PC-3 (cell line): ENCODE results near the gene RBBP8. TPM values are rescaled to one million over a fixed set of nuclear protein-coding genes. Genes with fewer than 3 reads are reported as not detected.

Experiments used
- ATAC-seq: fragments of 200-7000 bp; cut with Tn5 transposase; 2 replicates; pipeline ENCODE4 v1.9.1; 2020; ENCODE audit warnings: mild to moderate bottlenecking, moderate library complexity
- BruUV-seq: library from RNA; stranded (reverse); fragments of 400-500 nt; replicated peaks from 2 replicates; lab custom pipeline; 2021; lab: Mats Ljungman, UMichigan
- CTCF ChIA-PET: fragments of 300-600 bp; sonication (Branson Sonifier 250); formaldehyde crosslinking; loops from one replicate; lab custom pipeline; 2022; ENCODE audit warnings: antibody characterized with exemption; lab: Charles Lee
- POLR2A ChIA-PET: fragments of 300-600 bp; sonication (Branson Sonifier 250); formaldehyde crosslinking; loops from one replicate; lab custom pipeline; 2022; ENCODE audit warnings: antibody characterized with exemption; ENCODE audit not compliant: unreplicated experiment; lab: Charles Lee
- DNase-seq: peaks from one replicate; pipeline ENCODE4 v3.0.0-alpha.2; 2015
- H2AFZ ChIP-seq: fragments of 300-600 bp; sonication (generic); 2 replicates; pipeline ENCODE4 v1.6.0; 2016; ENCODE audit warnings: antibody characterized with exemption, low read length
- H3F3A ChIP-seq: fragments of 300-600 bp; sonication (generic); one replicate; pipeline ENCODE4 v1.6.0; 2017; ENCODE audit warnings: antibody characterized with exemption, low read length, control low read depth, mild to moderate bottlenecking; ENCODE audit not compliant: unreplicated experiment
- H3K27ac ChIP-seq: fragments of 300-600 bp; sonication (generic); 2 replicates; pipeline ENCODE4 v1.5.1; 2016; ENCODE audit warnings: mild to moderate bottlenecking, low read length
- H3K27me3 ChIP-seq: fragments of 300-600 bp; sonication (generic); 2 replicates; pipeline ENCODE4 v1.6.1; 2016; ENCODE audit warnings: low read length, mixed read lengths
- H3K36me3 ChIP-seq: fragments of 300-600 bp; sonication (generic); 2 replicates; pipeline ENCODE4 v1.6.1; 2016; ENCODE audit warnings: low read depth, mixed run types, low read length, mixed read lengths
- H3K4me1 ChIP-seq: fragments of 300-600 bp; sonication (generic); 2 replicates; pipeline ENCODE4 v1.5.1; 2016; ENCODE audit warnings: low read length; ENCODE audit not compliant: insufficient read depth
- H3K4me2 ChIP-seq: fragments of 300-600 bp; sonication (generic); 2 replicates; pipeline ENCODE4 v1.6.0; 2016; ENCODE audit warnings: low read length
- H3K4me3 ChIP-seq: fragments of 300-600 bp; sonication (generic); 2 replicates; pipeline ENCODE4 v1.5.1; 2016; ENCODE audit warnings: mild to moderate bottlenecking, low read length, mixed read lengths
- H3K79me2 ChIP-seq: fragments of 300-600 bp; sonication (generic); 2 replicates; pipeline ENCODE4 v1.6.1; 2017; ENCODE audit warnings: low read length, mixed read lengths
- H3K9ac ChIP-seq: fragments of 300-600 bp; sonication (generic); 2 replicates; pipeline ENCODE4 v1.6.0; 2016; ENCODE audit warnings: mild to moderate bottlenecking, low read length
- H3K9me2 ChIP-seq: fragments of 300-600 bp; sonication (generic); replicated peaks from 2 replicates; pipeline ENCODE4 v1.6.1; 2016; ENCODE audit warnings: mixed run types, low read length, mixed read lengths
- H3K9me3 ChIP-seq: fragments of 300-600 bp; sonication (generic); 2 replicates; pipeline ENCODE4 v1.6.1; 2016; ENCODE audit warnings: low read length, mixed read lengths
- H4K20me1 ChIP-seq: fragments of 300-600 bp; sonication (generic); 2 replicates; pipeline ENCODE4 v1.6.1; 2016; ENCODE audit warnings: low read length, mixed read lengths
- EZH2 ChIP-seq: fragments of 300-600 bp; sonication (generic); IDR thresholded peaks from one replicate; pipeline ENCODE4 v1.6.1; 2017; ENCODE audit warnings: antibody characterized with exemption, mild to moderate bottlenecking, low read length; ENCODE audit not compliant: unreplicated experiment
- EZH2phosphoT487 ChIP-seq: fragments of 300-600 bp; sonication (generic); IDR thresholded peaks from 2 replicates; pipeline ENCODE4 v1.6.1; 2018; ENCODE audit warnings: mild to moderate bottlenecking, antibody characterized with exemption, low read length, borderline replicate concordance
- intact Hi-C: fragments of 100-400 bp; cut with micrococcal nuclease; formaldehyde crosslinking; loops from 2 replicates; pipeline ENCODE4 v1.9.0; 2023
- total RNA-seq: library from RNA; depleted of rRNA; stranded (reverse); fragments of >200 nt; gene quantifications from 2 replicates; pipeline ENCODE4 v1.2.3, GENCODE V29; 2014
- TF ChIP-seq, protein P1 (sequence below): fragments of 300-600 bp; sonication (generic); conservative IDR thresholded peaks from 2 replicates; pipeline ENCODE4 v1.5.1; 2017; ENCODE audit warnings: antibody characterized with exemption, low read depth, mild to moderate bottlenecking, low read length

RBBP8 gene
- total RNA-seq, 1 experiment from 2014 or later = 31.9 TPM

DNA sequence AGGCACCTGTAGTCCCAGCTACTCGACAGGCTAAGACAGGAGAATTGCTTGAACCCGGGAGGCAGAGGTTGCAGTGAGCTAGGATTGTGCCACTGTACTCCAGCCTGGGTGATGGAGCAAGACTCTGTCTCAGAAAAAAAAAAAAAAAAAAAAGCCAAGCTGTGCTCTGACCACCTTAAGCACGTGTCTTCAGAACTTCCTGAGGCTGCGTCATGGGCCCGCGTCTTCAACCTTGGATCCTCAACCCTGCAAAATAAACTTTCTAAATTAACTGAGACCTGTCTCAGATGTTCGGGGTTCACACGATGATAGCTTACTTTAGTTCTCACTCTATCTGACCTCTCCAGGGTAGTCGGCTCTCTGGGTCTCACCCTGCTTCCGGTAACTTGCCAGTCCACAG lies 136.4 kb downstream of the RBBP8 start:
- TF ChIP-seq EZH2 (no peak), EZH2phosphoT487 (no peak)
- TF ChIP-seq, protein P1, sequence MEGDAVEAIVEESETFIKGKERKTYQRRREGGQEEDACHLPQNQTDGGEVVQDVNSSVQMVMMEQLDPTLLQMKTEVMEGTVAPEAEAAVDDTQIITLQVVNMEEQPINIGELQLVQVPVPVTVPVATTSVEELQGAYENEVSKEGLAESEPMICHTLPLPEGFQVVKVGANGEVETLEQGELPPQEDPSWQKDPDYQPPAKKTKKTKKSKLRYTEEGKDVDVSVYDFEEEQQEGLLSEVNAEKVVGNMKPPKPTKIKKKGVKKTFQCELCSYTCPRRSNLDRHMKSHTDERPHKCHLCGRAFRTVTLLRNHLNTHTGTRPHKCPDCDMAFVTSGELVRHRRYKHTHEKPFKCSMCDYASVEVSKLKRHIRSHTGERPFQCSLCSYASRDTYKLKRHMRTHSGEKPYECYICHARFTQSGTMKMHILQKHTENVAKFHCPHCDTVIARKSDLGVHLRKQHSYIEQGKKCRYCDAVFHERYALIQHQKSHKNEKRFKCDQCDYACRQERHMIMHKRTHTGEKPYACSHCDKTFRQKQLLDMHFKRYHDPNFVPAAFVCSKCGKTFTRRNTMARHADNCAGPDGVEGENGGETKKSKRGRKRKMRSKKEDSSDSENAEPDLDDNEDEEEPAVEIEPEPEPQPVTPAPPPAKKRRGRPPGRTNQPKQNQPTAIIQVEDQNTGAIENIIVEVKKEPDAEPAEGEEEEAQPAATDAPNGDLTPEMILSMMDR = no peak
- Histone ChIP-seq H3K27me3 (no peaks in the 10 kb centered on the region), H3K9ac (no peak overlapping the region), H3F3A (no peaks in the 10 kb centered on the region), H3K36me3 (no peaks in the 10 kb centered on the region), H2AFZ (no peak overlapping the region), H3K4me2 (no peak overlapping the region), H3K4me1 (no peaks in the 10 kb centered on the region; the same call in 1 of the 2 replicates), H4K20me1 (no peaks in the 10 kb centered on the region), H3K4me3 (no peak overlapping the region), H3K79me2 (no peaks in the 10 kb centered on the region), H3K9me3 (no peaks in the 10 kb centered on the region), H3K27ac (no peak overlapping the region), H3K9me2 (no peaks in the 10 kb centered on the region)
- intact Hi-C loops = no loop called here
- ChIA-PET POLR2A (no interaction called here), CTCF (no interaction called here)
- DNase-seq (no peak), ATAC-seq (no peak)
- no TSS peak for BruUV-seq

DNA sequence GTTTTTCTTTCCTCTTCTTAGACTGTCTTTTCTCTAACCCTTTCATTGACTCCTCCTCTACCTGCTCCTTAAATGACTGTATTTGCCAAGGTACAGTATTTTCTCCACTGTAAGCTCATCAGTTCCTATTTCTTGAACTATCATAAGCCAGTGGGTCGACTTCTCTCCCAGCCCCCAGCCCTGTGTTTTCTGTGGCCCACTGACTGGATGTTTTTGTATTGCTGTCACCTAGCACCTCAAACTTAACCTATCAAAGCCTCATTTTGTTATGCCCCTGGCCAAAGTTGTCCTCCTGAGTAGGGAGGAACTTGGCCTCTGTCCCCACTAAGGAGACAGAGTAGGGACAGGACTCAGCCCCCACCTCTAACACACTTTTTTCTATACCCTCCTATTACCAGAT lies 136.8 kb downstream of the RBBP8 start:
- Histone ChIP-seq H3K4me3 (no peak overlapping the region), H3K36me3 (no peaks in the 10 kb centered on the region), H3K9ac (no peak overlapping the region), H3K27ac (no peak overlapping the region), H3K79me2 (no peaks in the 10 kb centered on the region), H3K4me1 (no peaks in the 10 kb centered on the region; the same call in 1 of the 2 replicates), H4K20me1 (no peaks in the 10 kb centered on the region), H3K9me2 (no peaks in the 10 kb centered on the region), H3K27me3 (no peaks in the 10 kb centered on the region), H2AFZ (no peak overlapping the region), H3K4me2 (no peak overlapping the region), H3K9me3 (no peaks in the 10 kb centered on the region), H3F3A (no peaks in the 10 kb centered on the region)
- CTCF ChIA-PET = no interaction called here
- intact Hi-C loops = no loop called here
- no TSS peak for BruUV-seq
- DNase-seq = no peak
- no peak for ATAC-seq
- TF ChIP-seq, protein P1 = no peak
- TF ChIP-seq EZH2 (no peak), EZH2phosphoT487 (no peak)
- POLR2A ChIA-PET = no interaction called here

DNA sequence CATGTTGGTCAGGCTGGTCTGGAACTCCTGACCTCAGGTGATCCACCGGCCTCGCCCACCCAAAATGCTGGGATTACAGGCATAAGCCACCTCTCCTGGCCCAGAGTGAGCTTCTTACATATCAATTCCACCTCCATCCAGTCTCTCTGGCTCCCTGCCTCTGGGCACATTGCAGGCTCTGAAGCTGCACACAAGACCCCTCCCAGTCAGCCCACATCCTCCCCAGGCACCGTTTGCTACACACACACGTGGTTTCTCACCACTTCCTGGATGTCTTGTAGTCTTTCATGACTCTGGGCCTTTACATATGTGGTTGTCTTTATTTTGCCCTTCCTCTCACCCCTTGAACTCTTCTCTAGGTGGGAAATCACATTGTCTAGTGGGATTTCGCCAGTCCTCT lies 138.2 kb downstream of the RBBP8 start:
- Histone ChIP-seq H3K27me3 (no peaks in the 10 kb centered on the region), H3K4me2 (no peak overlapping the region), H2AFZ (no peak overlapping the region), H3K9me2 (no peaks in the 10 kb centered on the region), H4K20me1 (no peaks in the 10 kb centered on the region), H3K4me3 (no peak overlapping the region), H3K9ac (no peak overlapping the region), H3K9me3 (no peaks in the 10 kb centered on the region), H3K4me1 (no peaks in the 10 kb centered on the region; the same call in 1 of the 2 replicates), H3K79me2 (no peaks in the 10 kb centered on the region), H3K27ac (no peak overlapping the region), H3F3A (no peaks in the 10 kb centered on the region), H3K36me3 (no peaks in the 10 kb centered on the region)
- ChIA-PET CTCF (no interaction called here), POLR2A (no interaction called here)
- DNase-seq (no peak), ATAC-seq (no peak)
- TF ChIP-seq EZH2 (no peak), EZH2phosphoT487 (no peak)
- TF ChIP-seq, protein P1 = no peak
- intact Hi-C loops = no loop called here
- no TSS peak for BruUV-seq
